Ishikawa (cell line): ENCODE measurements around the gene DPYSL4.

Experiments used
- CEBPB ChIP-seq: IDR thresholded peaks from 2 replicates; pipeline ENCODE4 v1.6.1; 2012
- CREB1 ChIP-seq: IDR thresholded peaks from 2 replicates; pipeline ENCODE4 v1.6.1; 2012; ENCODE audit warnings: low read depth
- EGR1 ChIP-seq: IDR thresholded peaks from 2 replicates; pipeline ENCODE4 v1.6.1; 2012
- EP300 ChIP-seq: IDR thresholded peaks from 2 replicates; pipeline ENCODE4 v1.6.1; 2012; ENCODE audit warnings: borderline replicate concordance
- FOXM1 ChIP-seq: IDR thresholded peaks from 2 replicates; pipeline ENCODE4 v1.6.1; 2012; ENCODE audit warnings: low read depth, borderline replicate concordance
- MAX ChIP-seq: IDR thresholded peaks from 2 replicates; pipeline ENCODE4 v1.6.1; 2012
- RAD21 ChIP-seq: IDR thresholded peaks from 2 replicates; pipeline ENCODE4 v1.6.1; 2012; ENCODE audit warnings: low read depth
- REST ChIP-seq: IDR thresholded peaks from 2 replicates; pipeline ENCODE4 v1.6.1; 2012; ENCODE audit warnings: low read depth, mild to moderate bottlenecking
- TAF1 ChIP-seq: IDR thresholded peaks from 2 replicates; pipeline ENCODE4 v1.6.1; 2012; ENCODE audit warnings: low read depth, mild to moderate bottlenecking
- TEAD4 ChIP-seq: IDR thresholded peaks from 2 replicates; pipeline ENCODE4 v1.6.1; 2012
- USF1 ChIP-seq: IDR thresholded peaks from 2 replicates; pipeline ENCODE4 v1.6.1; 2012
- YY1 ChIP-seq: IDR thresholded peaks from 2 replicates; pipeline ENCODE4 v1.6.1; 2012; ENCODE audit warnings: low read depth

- TF ChIP-seq RAD21, result no peak
- no peak for TF ChIP-seq EP300
- TF ChIP-seq MAX, result no peak
- no peak for TF ChIP-seq TEAD4
- no peak for TF ChIP-seq FOXM1
- TF ChIP-seq USF1, result no peak
- no peak for TF ChIP-seq TAF1
- TF ChIP-seq CREB1, result no peak
- no peak for TF ChIP-seq YY1
- TF ChIP-seq CEBPB, result no peak
- no peak for TF ChIP-seq EGR1
- no peak for TF ChIP-seq REST
Observed at GRCh38 chr10:132180736-132181135, 6.0 kb upstream of the DPYSL4 start.
